NCI-H2227 treated with DMSO at 0.1 percent for 48 hours (cell line): ENCODE results near the gene SNX24.
"Not testable (repeated sequence)": the region's sequence is repeated elsewhere in the genome, so short reads cannot be mapped to it uniquely, and the experiment has no call there.

Experiments used
- DNase-seq: peaks from one replicate; lab custom pipeline; 2025; lab: John Stamatoyannopoulos, UW

SNX24 gene

DNA sequence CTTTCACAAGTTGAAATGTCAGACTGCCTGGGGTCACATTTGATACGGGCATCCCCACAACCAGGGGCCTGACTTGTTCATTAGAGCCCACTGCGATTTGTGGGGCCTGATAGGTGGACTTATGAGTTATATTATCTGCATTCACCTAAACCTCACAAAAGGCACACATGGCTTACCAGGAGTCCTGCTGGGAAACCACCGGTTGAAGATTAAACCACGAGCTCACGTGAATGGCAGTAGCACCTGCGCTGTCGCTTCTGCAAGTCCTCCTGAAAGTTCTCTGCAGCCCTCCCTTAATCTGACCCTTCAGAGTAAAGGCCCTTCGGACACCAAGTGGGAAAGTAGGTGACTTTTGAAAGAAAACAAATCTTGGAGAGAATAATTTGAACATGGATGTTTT, 122.2 kb downstream of the SNX24 start:
- no peak for DNase-seq

DNA sequence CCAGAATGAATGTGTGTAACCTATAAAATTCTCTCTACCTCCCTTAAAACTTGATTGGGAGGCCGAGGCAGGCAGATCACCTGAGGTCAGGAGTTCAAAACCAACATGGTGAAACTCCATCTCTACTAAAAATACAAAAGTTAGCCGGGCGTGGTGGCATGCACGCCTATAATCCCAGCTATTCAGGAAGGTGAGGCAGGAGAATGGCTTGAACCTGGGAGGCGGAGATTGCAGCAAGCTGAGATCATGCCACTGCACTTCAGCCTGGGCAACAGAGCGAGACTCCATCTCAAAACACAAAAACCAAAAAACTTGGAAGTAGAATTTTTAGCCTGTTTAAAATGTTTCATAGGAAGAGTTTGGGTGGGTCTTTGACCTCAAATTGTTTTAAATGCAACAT, 122.6 kb downstream of the SNX24 start:
- DNase-seq: not testable (repeated sequence)

DNA sequence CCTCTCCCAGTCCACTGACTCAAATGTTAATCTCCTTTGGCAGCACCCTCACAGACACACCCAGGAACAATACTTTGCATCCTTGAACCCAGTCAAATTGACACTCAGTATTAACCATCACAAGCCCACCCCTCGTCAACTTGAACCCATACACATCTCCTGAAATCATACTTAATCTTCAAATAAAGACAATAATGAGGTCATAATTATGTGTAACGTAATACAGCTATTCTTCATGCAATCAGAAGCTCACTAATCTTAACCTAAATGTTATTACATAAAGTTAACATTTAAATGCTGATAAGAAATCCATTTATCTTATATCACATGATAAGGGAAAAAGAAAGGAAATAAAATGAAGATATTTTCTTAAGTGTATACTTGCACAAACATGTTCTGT, 125.9 kb downstream of the SNX24 start:
- DNase-seq: no peak

DNA sequence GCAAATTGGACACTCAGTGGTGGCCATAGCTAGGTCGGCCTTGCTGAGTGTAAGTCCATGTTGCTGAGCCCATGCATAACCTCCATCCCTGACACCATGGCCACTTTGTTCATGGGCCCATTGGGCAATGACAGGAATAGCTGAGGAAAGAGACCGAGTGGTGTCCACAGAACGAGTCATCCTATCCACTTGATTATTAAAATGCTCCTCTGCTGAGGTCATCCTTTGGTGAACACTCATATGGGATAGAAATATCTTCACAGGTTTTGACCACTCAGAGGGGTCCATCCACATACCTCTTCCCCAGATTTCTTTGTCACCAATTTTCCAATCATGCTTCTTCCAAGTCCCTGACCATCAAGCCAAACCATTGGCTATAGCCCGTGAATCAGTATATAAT, 127.5 kb downstream of the SNX24 start:
- DNase-seq: no peak

DNA sequence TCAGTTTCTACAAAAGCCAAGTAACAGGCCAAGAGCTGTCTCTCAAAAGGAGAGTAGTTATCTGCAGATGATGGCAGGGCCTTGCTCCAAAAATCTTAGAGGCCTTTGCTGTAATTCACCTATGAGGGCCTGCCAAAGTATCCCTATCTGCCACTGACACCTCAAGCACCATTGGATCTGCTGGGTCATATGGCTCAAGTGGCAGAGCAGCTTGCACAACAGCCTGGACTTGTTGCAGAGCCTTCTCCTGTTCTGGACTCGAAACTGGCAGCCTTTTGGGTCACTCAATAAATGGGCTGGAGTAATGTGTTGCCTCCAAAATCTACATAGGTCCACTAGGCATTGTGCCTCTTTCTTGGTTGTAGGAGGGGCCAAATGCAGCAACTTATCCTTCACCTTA, 128.3 kb downstream of the SNX24 start:
- DNase-seq: not testable (repeated sequence)

DNA sequence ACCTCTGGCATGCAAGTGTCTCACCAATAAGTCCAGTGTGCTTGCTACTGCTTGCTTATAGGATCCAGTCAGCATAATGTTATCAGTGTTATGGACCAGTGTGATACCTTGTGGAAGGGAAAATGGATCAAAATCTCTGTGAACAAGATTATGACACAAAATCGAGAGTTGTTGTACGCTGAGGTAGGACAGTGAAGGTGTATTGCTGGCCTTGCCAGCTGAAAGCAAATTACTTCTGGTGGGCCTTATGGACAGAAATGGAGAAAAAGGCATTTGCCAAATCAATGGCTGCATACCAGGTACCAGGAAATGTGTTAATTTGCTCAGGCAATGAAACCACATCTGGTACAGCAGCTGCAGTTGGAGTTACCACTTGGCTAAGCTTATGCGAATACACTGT, 128.8 kb downstream of the SNX24 start:
- not testable (repeated sequence) for DNase-seq

DNA sequence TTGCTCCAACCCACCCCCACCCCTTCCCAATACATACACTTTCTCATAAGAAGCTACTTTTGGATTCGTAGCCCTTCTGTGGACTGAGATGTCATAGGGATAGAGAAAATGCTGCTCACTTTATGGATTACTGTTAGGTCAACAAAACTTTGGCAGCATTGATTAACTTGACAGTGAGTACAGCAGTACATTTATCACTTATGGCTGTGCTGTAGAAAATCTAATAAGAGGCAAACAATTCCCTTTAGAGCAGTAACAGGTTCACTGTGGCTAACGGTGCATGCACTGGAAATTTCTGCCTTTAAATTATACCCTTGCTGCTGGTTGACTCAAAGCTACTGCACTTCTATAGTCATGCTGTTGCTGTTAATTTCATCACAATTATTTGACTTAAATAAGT, 131.9 kb downstream of the SNX24 start:
- no peak for DNase-seq

DNA sequence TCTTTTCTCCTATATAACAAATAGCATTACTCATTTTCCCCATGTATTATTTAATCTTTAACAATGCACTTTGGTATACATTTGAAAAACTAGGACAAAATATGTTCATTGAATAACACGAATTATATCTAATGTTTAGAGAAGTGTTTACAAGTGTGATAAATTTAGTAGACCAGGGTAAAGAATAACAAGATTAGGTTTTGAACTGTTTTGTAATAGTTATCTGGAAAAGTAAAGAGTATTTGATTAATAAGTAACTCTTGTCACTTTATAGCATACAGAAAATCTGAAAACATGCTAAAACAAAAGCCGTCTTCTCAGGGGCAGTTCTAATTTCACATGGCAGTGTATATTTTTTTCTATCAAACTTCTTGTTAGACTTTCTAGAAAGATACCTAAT, 132.7 kb downstream of the SNX24 start:
- no peak for DNase-seq

DNA sequence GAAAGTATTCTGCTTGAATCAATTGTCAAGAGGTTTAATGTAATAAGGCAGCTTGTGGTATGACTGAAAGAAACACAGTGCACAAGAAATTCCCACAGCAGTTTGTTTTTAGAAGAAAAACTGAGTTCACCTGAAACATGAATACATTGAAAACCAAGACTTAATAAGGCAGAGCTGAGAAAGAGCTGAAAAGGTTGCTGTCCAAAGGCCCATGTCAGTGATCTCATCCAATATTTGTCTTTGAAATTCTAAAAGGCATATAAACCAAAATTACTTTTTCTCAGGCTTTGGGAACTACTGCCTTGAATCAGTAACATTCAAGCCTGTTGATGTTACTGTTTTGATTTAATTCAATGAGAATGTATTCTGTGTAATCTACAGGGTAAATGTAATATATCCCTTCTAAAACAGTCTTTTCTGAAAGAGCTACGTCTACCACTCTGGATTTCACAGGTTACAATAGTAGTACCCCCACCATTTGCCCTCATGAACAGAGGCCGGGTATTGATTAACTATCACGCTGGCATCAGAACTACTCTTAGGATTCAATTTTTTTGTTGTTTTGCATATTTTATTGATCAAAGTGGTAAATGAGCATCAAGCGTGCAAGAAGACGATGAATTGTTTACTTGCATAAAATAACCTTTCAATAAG, 133.4 kb downstream of the SNX24 start:
- DNase-seq: no peak

DNA sequence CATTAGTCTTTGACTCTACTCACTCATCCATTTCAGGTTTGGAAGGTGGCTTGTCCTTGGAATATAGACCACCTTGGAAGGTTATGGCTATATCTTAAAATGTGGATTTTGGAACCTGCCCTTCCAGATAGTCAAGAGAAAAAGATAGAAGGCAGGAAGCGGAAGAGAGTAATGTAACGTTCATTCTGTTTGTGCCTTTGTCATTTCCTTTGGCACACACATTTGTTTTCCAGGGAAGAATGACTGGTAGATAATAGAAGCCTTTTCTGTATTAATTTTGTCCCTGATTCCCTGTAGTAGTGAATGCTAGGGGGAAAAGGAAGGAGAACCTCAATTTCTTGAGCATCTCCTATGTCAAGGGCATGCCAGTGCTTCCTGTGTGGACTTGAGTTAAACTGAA, 136.4 kb downstream of the SNX24 start:
- no peak for DNase-seq

DNA sequence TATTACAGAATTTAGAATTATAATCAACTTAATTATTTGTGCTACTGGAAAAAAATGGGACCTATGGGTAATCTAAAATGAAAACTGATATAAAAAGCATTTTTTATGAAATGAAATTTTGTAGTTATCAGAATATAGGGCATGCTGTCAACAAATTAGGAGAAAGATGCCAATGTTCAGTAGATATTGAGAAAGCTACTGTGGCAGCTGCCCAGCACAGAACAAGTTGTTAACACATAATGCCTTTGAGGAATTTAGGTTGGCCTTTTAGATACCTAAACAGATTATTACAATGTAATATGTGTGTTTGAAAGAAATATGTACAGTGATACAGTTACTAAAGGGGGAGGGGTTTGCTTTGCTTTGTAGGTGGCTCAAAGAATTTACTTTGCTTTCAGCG, 137.0 kb downstream of the SNX24 start:
- DNase-seq: no peak

DNA sequence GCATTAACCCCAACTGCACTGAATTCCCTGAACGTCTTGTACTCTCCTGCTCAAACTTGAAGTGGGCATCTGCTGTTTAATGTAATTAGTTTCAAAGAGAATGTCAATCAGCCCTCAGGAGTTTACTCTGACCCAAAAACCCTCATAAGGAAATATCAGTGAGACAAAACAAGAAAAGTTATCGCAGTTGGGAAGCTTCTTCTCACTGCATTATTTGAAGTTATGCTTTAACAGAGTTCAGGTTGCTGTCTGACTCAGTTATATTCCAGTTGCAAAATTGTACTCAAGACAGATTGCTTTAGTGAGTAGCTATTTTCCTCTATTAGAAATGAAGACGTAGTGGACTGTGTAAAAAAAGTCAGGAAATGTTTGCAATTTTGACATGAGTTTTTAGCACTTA, 139.0 kb downstream of the SNX24 start:
- DNase-seq: no peak

DNA sequence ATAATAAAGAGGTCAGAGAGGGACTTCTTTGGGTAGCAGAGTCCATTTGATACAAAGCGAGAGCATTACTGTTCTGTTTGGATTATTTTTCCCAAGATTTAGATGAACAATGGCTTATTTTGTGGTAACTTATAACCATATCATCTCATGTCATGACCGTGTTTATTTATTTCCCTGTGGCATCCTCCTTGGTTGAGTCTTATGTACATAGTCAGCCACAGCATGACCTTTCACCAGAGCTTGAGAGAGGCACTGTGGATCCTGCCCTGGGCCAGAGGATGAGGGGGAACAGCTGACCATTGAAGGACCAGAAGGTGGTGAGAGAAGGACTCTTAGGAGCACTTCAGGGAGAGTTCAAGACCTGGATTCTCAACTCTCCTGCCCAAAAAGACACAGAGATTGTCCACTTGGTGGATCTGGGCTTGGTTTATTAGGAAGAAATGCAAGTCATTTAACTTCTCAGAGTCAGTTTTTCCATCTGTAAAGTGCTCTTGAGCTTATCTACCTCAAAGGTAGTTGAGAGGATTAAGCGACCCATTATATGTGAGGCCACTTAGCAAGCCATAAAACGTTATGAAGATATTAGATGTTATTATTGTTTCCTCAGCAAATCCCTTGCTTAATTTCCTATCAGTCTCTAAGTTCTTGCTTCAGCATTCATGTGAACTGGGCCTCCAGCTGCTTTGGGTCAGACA, 139.7 kb downstream of the SNX24 start:
- DNase-seq: no peak

DNA sequence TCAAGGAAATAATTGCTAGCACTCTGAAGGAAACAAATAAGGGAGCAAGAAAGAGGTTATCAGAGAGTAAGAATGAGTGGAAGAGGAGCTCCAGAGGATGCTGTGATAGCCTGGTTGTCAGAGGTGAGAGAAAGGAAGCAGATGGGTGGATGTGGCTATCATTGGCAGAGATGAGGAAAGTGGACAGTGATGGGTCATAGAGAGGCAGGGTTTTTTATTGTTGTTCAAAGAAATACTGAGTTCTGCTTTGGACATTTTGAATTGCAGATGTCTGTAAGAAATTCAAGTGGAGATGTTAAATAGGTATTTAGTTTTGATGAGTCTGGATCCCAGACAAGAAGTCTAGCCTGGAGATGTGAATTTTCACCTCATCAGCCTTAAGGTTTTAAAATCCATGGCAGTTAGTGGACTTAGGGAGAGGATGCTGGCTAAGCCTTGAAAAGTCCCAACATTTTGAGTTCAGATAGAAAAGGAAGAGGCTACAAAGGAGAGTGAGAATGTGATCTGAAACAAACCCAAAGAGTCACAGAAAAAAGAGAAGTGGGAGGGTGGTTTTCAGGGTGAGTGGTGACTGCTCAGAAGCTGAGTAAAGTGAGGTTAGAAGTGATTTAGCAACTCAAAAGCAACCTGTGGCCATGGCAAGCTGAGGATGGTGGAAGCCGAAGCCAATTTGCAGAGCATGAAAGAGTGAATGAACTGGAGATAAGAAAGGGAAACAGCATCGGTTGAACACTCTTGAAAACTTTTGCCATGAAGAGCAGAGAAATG, 140.7 kb downstream of the SNX24 start:
- no peak for DNase-seq

DNA sequence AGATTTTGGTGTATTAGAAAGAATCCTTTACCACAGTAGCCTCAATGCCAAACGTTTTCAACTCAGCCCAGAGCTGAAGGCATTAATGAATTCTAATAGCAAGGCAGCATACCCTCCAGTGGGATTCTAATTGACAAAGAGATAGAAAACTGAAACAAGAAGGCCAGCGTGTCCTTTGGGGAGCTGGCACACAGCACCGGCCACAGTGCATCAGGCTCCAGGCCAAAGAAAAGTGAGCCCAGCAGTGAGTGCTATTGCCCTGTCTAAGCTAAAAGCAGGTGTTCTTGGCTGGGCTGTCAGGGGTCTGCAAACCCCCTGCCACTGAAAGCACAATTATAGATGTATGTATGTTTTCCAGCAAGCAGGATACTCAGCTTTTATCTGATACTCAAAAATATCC, 150.7 kb downstream of the SNX24 start:
- no peak for DNase-seq

DNA sequence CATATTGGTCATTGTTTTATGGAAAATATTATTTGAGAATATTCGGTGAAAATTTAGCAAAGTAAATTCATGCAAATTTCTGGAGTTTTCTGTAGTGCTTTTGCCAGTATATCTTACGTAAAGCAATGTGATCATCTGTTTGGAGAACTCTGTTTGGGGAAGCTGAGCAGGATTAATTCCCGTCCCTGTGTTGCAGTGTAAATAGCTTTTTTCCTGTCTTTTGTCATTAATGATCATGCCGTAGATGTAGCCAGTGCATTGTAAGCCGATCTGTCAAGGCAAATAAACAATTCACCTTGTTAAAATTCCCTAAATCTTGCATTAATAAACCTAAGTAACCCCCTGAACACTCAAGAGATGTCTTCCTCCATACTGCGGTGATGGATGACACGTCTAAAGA, 151.9 kb downstream of the SNX24 start:
- DNase-seq: no peak

DNA sequence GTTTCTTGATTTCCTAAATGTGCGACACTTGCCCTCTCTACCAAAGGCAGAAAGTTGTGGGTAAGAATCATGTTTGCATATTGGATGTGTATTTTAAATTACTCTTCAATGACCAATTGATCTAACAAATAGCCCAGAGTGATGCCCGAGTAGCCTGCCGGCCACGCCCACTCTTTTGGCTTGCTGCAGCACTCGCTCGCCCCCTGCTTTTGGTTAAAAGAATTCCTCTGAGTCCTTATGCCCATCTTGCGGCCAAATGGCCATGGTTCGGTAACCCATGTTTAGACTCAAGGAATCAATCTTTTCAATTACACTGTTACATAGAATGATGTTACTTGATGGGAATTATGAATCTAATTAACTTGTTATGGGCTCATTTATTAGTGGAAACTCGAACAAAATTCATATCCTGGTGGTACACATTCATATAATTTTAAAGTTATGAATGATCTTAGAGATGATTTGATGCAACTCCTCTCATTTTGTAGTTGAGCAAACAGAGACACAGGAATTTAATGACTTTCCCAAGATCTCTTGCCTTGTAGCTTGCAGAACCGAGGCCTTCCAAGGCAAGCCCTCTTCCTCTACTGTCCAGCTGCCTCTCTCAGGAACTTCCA, 154.6 kb downstream of the SNX24 start:
- DNase-seq: peak; percentile 1

DNA sequence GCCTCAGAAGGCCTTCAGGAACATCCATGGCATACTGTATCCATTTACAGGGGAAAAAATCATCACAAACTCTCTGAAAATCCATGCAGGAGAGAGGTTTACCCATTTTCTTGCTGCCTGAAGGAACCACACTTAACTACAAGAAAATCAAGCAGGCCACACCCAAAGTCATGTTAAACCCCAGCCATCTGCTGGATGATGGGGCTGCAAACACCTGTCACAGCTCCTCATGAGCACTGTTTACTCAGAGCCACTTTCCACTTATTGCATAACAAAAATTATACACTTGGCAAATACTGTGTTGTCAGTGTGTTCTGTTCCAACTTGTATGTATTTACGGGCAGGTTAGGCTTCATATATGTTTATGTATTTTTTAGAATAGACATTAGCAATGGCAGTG, 155.3 kb downstream of the SNX24 start:
- no peak for DNase-seq

DNA sequence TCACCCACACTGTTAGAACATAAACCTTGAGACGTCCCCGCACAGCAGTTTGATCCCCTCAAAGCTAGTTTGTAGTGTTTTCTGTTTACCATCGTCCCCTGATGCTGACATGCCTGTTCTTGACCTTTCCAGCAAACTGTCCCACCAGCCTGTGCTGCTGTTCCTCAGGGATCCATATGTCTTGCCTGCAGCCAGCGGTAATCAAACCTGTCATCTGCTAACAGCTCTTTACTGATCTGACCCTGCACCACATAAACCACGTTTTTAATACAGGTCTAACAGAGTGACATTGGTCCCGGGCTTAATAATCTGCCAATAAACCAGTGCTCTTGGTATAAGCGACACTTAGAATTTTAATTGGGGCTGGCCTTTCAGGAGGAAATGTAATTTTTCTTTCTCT, 156.4 kb downstream of the SNX24 start:
- no peak for DNase-seq

DNA sequence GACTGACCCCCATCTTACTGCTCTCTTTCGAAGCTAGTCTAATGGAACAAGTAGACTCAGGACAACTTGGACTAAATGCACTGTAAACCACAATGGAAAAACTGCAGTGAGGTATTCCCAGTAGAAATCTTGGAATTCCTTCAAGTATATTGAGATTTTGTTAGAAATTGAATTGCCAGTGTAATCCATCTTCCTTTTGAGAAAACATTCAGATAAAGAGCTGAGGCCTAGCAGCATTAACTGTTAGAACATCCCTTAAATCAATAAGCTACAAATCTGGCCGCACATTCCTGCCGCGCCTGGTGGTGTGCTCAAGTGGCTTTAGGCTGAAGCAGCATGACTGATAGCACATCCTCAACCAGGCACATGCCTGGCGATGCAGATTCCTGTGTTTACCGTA, 161.8 kb downstream of the SNX24 start:
- DNase-seq: no peak

DNA sequence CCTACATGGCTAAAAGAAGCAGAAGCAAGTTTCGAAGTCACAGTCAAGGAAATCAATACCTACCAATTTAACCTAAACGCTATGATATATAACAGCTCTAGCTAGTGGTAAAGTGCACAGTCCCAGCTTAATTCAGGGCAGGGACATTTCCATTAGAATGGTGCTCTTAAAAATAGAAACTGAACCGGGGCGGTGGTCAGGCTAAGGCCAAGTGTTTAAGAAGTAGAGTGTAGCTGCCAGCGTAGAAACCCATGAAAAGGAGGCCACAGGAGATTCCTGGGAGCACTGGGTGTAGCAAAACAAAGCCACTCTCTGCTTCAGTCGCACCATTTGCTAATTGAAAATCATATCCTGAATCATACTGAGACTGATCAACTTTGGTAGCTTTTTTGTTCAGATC, 162.3 kb downstream of the SNX24 start:
- no peak for DNase-seq

DNA sequence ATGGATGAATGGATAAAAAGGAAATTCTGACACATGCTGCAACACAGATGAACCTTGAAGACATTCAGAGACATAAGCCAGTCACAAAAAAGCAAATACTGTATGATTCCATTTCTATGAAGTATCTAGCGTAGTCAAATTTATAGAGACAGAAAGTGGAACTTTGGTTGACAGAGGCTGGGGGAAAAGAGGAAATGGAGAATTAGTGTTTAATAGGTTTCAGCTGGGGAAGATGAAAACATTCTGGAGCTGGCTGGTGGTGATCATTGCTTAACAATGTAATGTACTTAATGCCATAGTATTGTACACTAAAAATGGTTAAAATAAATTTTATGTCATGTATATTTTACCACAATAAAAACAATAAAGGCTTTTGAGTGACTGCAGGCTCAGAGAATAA, 166.9 kb downstream of the SNX24 start:
- no peak for DNase-seq

DNA sequence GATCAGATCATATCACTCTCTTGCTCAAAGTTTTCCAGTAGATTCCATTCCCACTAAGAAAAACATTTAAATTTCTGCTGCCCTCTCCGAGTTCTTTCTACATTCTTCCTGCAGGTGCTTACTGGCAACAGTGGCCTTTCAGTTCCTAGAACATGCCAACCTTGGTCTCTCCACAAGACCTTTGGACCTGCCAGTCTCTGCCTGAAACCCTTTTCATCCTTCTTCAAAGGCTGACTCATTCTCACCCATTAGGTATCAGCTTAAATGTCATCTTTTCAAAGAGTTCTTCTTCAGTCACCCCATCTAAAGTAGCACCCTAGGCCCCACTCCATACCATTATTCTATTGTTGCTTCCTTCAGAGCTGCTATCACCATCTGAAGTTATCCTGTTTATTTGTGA, 169.3 kb downstream of the SNX24 start:
- DNase-seq: no peak
